Neuron (in vitro differentiated cells): Measurements from ENCODE around the gene B4GALT2.

Experiments used
- H2AFZ ChIP-seq: one replicate; pipeline ENCODE4 v1.6.1; 2013; ENCODE audit warnings: low read depth, mild to moderate bottlenecking, inconsistent platforms, low read length, moderate library complexity
- H3K27me3 ChIP-seq: one replicate; pipeline ENCODE4 v1.6.1; 2013; ENCODE audit warnings: low read length; ENCODE audit not compliant: insufficient read depth
- H3K36me3 ChIP-seq: one replicate; pipeline ENCODE4 v1.6.1; 2013; ENCODE audit warnings: low read length; ENCODE audit not compliant: insufficient read depth
- H3K4me1 ChIP-seq: one replicate; pipeline ENCODE4 v1.6.1; 2013; ENCODE audit warnings: low read length; ENCODE audit not compliant: insufficient read depth
- H3K4me3 ChIP-seq: 2 replicates; pipeline ENCODE4 v1.5.1; 2013; ENCODE audit warnings: mild to moderate bottlenecking, low read length, moderate library complexity
- H3K9me3 ChIP-seq: one replicate; pipeline ENCODE4 v1.6.1; 2013; ENCODE audit warnings: low read length

Gene B4GALT2

GRCh38 chr1:43979261-43979527 is 184 bp downstream of the B4GALT2 start:
- Histone ChIP-seq H3K9me3 (no peaks in the 10 kb centered on the region), H3K4me3 (peak overlapping the region; percentile 76), H3K36me3 (peaks cover 45% of the 10 kb centered on the region), H2AFZ (no peak overlapping the region), H3K27me3 (no peaks in the 10 kb centered on the region), H3K4me1 (peaks cover 50% of the 10 kb centered on the region)

GRCh38 chr1:43979528-43980254 is 681 bp downstream of the B4GALT2 start:
- Histone ChIP-seq H2AFZ (peak overlapping the region; percentile 23), H3K27me3 (no peaks in the 10 kb centered on the region), H3K4me3 (peak overlapping the region; percentile 76), H3K9me3 (no peaks in the 10 kb centered on the region), H3K36me3 (peaks cover 50% of the 10 kb centered on the region), H3K4me1 (peaks cover 46% of the 10 kb centered on the region)

DNA sequence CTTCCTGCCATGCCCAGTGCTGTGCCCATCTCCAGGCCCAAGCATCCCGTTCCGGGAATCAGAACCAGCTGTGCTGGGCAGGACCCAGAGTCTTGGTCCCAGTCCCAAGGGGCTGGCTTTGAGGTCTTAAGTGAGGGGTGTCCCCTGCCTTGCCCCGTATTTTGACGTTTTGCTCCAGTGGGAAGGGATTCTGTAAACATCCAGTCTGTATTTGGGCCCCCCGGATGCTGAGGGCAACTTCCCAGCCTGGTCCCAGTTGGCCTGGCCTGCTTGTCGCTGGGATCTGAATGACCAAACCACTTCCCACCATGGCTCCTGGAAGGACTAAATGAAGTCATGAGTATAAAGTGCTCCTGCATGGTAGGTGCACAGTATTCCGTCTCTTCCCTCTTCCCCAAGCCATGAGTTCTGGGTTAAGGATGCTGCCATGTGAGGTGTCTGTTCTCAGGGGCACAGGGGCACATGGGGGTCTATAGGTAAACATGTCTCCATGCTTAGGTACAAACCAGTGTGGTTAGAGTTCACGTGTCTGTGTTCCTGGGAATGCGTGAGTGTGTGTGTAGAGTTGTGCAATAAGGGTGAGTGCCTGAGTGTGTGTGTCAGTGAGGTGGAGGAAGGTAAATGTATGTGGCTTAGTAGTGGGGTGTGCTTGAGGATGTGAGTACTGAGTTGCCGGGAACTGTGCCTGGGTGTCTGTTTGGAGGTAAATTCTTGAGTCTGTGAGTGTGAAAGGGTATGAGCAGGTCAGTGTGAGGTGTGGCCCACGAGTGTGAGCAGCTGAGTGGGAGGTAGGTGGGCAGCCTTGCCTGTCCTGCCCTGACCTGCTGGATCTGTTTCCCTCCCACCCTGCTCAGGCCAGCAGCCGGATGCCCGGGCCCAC is 1.5 kb downstream of the B4GALT2 start:
- Histone ChIP-seq H3K36me3 (peaks cover 56% of the 10 kb centered on the region), H2AFZ (no peak overlapping the region), H3K4me1 (peaks cover 44% of the 10 kb centered on the region), H3K4me3 (peak overlapping the region; percentile 76), H3K27me3 (no peaks in the 10 kb centered on the region), H3K9me3 (no peaks in the 10 kb centered on the region)

- peaks cover 38% of the 10 kb centered on the region for H3K4me1 ChIP-seq
- H2AFZ ChIP-seq, result no peak overlapping the region
- peaks cover 62% of the 10 kb centered on the region for H3K36me3 ChIP-seq
- H3K9me3 ChIP-seq, result no peaks in the 10 kb centered on the region
- H3K4me3 ChIP-seq, result no peak overlapping the region
- H3K27me3 ChIP-seq, result no peaks in the 10 kb centered on the region
Observed at GRCh38 chr1:43981135-43981491, 2.1 kb downstream of the B4GALT2 start.

- H2AFZ ChIP-seq, result no peak overlapping the region
Observed at GRCh38 chr1:43981636-43982035, 2.6 kb downstream of the B4GALT2 start.

GRCh38 chr1:43982241-43982640 is 3.2 kb downstream of the B4GALT2 start:
- Histone ChIP-seq H3K36me3 (peaks cover 55% of the 10 kb centered on the region), H2AFZ (no peak overlapping the region), H3K4me3 (no peak overlapping the region), H3K9me3 (no peaks in the 10 kb centered on the region), H3K4me1 (peaks cover 28% of the 10 kb centered on the region), H3K27me3 (no peaks in the 10 kb centered on the region)

More at GRCh38 chr1:43981636-43982035, 2.6 kb downstream of the B4GALT2 start:
- no peaks in the 10 kb centered on the region for H3K27me3 ChIP-seq
- H3K4me3 ChIP-seq, result no peak overlapping the region
- no peaks in the 10 kb centered on the region for H3K9me3 ChIP-seq
- H3K4me1 ChIP-seq, result peaks cover 33% of the 10 kb centered on the region
- H3K36me3 ChIP-seq, result peaks cover 61% of the 10 kb centered on the region

DNA sequence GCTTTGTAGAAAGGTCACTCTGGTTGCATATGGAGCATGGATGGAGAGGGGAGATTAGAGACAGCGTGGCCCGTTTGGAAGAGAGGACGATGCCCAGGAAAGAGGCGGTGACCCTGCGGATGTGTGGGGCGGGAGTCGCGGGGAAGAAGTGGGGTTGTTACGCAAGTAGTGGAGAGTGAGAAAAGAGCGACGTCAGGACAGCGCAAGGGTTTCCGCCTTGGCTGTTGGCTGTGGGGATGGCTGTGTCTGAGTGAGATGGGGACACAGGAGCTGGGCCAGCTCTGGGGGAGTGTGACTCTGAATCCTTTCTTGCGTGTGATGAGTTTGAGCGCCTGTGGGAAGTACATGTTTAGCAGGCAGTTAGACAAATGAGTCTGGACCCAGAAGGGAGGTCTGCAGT is 3.8 kb downstream of the B4GALT2 start:
- peaks cover 24% of the 10 kb centered on the region for H3K4me1 ChIP-seq
- H3K9me3 ChIP-seq, result no peaks in the 10 kb centered on the region
- peaks cover 49% of the 10 kb centered on the region for H3K36me3 ChIP-seq
- H2AFZ ChIP-seq, result no peak overlapping the region
- no peak overlapping the region for H3K4me3 ChIP-seq
- no peaks in the 10 kb centered on the region for H3K27me3 ChIP-seq

- H3K9me3 ChIP-seq, result no peaks in the 10 kb centered on the region
- no peak overlapping the region for H3K4me3 ChIP-seq
- H3K4me1 ChIP-seq, result peaks cover 18% of the 10 kb centered on the region
- no peak overlapping the region for H2AFZ ChIP-seq
- peaks cover 46% of the 10 kb centered on the region for H3K36me3 ChIP-seq
- no peaks in the 10 kb centered on the region for H3K27me3 ChIP-seq
Observed at GRCh38 chr1:43983253-43983899, 4.4 kb downstream of the B4GALT2 start.

DNA sequence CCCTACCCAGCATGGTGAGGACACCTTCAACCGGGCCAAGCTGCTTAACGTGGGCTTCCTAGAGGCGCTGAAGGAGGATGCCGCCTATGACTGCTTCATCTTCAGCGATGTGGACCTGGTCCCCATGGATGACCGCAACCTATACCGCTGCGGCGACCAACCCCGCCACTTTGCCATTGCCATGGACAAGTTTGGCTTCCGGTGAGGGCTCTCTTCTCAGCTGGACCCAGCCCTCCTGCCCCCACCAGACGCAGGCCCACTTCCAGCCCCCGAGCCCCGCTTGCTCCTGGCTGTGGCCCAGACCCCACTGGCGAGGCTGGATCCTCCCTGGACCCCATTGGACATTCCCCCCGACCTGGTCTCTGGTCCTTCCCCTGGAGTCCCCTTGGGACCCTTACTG is 5.8 kb downstream of the B4GALT2 start:
- Histone ChIP-seq H3K9me3 (no peaks in the 10 kb centered on the region), H3K36me3 (peaks cover 46% of the 10 kb centered on the region), H3K27me3 (no peaks in the 10 kb centered on the region), H3K4me3 (no peak overlapping the region), H3K4me1 (peaks cover 9% of the 10 kb centered on the region), H2AFZ (no peak overlapping the region)

- Histone ChIP-seq H3K36me3 (peaks cover 46% of the 10 kb centered on the region), H3K27me3 (no peaks in the 10 kb centered on the region), H3K4me3 (no peak overlapping the region), H2AFZ (no peak overlapping the region), H3K9me3 (no peaks in the 10 kb centered on the region), H3K4me1 (peaks cover 3% of the 10 kb centered on the region)
Observed at GRCh38 chr1:43985984-43986595, 7.1 kb downstream of the B4GALT2 start.

GRCh38 chr1:43986712-43987111 is 7.7 kb downstream of the B4GALT2 start:
- Histone ChIP-seq H3K9me3 (no peaks in the 10 kb centered on the region), H3K4me3 (no peak overlapping the region), H2AFZ (no peak overlapping the region), H3K27me3 (no peaks in the 10 kb centered on the region), H3K4me1 (peaks cover 8% of the 10 kb centered on the region), H3K36me3 (peaks cover 42% of the 10 kb centered on the region)

- H3K4me1 ChIP-seq, result peaks cover 12% of the 10 kb centered on the region
- H3K36me3 ChIP-seq, result peaks cover 37% of the 10 kb centered on the region
- H3K27me3 ChIP-seq, result no peaks in the 10 kb centered on the region
- no peak overlapping the region for H2AFZ ChIP-seq
- H3K4me3 ChIP-seq, result no peak overlapping the region
- H3K9me3 ChIP-seq, result no peaks in the 10 kb centered on the region
Observed at GRCh38 chr1:43987159-43987902, 8.3 kb downstream of the B4GALT2 start.
